GM19240 (cell line): ENCODE data around the gene KCNQ2.

ENCODE experiments used
- DNase-seq: peaks from one replicate; pipeline ENCODE4 v3.0.0; 2011; ENCODE audit warnings: low spot score; ENCODE audit not compliant: insufficient read length

KCNQ2 gene

DNA sequence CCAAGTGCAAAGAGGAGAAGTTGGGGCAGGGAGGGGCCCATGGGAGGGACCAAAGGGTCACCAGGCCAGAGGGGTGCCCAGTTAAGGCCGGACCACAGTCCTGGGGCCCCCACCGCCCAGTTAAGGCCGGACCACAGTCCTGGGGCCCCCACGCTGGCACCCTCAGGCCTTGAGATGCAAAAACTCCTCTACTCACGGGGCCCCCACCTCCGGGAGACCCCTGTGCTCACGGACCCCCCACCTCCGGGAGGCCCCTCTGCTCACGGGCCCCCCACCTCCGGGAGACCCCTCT, 16.9 kb downstream of the KCNQ2 start:
- no peak for DNase-seq

DNA sequence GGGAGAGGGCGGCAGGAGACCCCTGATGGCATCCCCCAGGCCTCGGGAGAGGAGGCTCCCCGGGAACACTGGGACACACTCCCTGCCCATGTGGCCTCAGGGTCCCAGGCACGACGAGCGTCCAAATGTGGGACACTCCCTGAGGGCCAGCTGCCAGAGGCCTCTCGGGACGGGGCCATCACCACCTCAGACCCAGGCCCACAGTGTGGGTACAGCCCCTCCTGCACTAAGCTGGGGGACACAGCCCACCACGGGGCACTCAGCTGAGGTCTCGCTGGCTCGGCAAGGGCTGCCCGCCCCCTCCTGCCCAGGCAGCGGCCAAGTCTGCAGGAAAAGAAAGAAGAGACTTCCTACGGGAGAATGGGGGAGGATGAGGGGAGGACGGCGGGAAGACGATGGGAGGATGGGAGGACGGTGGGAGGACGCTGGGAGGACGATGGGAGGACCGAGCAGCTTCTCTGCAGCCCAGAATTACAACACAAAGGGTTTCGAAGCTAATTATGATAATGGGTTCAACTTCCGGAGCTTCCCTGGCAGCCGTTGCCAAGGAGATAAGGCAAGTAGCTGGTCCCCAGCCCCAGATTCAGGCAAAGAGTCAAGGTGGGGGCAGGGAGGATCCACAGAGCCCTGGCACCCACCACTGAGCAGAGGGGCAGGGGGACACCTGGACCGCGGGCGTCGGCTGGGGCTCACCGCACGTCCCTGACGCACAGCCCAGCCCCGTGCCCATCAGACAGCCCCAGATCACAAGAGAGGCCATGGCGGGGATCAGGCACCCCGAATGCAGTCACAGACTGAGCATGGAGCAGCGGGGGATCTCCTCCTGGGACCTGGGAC, 17.5 kb downstream of the KCNQ2 start:
- no peak for DNase-seq

DNA sequence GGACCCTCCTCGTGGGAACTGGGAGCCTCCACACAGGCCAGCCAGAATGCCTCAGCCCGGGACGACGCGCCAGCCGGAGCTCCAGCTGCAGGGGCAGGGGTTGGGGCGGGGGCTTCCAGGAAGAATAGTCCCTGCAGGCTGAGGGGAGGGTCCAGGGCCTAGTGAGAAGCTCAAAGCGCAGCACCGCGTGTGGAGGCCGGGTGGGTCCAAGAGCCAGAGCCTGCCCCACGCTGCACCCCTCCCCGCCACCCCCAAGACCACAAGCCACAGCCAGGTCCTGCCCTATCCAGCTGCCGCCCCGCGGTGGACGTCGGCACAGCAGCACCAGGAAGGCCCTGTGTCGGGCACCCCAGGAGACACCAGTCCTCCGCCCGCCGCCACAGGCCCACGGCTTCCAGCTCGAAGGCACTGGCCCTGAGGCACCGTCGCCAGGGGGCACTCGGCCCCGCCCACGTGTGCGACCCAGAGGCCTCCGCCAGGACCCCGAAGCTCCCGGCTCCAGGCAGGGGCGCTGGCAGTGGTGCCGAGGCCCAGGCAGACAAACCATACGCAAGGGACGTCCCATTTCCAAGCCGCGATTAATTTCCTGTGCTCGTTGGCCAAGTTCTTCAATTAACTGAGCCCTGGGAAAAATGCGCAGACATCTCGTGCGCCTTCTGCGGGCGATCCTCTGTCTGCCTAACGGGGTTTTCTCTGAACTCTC, 19.5 kb downstream of the KCNQ2 start:
- DNase-seq = no peak

DNA sequence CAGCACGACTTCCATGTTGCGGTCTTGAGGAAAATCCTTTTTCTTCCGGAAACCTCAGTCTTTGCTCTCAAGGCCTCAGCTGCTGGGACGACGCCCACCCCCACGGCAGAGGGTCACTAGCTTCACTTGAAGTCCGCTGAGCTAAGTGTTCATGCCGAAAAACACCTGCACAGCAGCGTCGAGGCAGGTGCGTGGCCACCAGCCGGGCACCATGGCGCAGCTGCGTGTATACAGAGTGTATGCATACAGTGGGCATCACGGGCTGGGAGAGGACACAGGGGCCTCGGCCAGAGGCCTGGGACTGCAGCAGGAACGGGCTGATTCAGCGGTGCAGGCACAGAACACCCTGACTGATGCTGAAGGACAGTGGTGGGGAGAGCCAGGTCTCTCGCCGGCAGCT, 20.1 kb downstream of the KCNQ2 start:
- no peak for DNase-seq

DNA sequence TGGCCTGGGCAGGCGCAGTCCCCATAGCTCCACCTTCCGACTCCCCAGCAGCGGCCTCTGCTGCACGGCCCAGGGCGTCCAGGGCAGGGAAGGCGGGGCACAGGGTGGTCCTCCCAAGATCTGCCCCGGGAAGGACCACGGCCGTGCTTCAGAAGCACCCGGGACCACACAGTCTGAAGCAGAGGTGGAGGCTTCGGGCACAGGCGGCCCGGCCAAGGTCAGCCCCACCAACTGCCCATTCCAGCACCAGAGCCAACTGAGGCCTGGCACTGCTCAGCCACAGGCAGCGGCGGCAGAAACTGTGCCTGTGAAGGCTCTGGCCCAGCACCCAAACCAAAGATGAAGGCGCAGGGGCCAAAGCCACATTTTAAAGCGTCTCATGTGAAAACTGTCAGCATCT, 20.6 kb downstream of the KCNQ2 start:
- no peak for DNase-seq

DNA sequence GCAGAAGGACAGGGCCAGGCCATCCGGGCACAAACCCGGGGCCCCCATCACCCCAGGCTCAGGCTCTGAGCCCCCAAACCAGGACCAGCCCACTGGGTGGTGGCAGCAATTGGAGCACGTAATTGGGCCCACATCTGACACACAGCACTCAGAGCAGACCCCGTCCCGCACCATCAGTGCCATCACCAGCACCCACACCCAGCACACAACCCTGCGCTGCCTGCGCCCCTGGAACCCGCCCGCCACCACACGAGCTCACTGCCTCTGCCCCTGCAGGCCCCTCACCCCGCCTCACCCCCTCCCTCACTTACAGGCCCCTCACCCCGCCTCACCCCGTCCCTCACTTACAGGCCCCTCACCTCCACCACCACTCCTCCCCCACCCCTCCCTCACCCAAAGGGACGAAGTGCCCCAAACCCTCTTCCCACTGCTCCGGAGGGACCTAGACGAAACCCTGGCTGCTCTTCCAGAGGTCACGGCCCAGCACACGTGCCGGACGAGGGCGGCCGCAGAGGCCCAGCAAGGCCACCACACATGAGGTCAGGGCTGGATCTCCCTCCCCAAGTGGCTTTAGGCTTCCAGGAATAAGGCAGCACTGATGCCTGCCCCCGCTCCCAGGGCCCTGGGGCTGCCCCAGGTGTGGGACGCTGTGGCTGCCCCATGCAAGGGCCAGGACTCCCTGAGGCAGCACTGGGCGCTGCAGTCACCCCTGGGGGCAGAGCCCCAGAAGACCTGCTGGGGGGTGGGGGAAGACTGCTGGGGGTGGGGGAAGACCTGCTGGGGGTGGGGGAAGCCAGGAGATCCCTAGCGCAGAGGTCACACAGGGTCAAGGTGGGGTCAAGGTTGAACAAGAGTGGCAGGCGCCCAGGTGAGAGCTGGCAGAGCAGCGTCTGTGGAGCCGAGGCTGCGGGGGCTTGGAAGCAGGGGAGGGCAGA, 22.4 kb downstream of the KCNQ2 start:
- DNase-seq = no peak

DNA sequence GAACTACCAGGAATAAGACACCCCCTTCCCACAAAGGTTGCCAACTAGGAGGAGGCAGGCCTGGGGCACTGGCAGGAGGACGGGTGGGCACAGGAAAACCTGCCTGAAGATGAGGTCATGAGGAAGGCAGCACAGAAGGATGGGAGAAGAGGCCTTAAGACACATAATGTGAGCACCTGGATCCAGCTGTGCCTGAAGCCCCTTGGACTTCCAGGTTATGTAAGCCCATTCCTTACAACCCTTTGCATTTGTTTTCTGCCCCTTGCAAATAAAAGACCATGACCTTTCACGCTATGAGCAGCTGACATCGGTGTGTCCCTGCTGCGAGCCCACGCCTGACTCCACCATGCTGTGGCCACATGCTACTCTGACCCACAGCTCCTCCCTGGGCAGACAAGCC, 23.4 kb downstream of the KCNQ2 start:
- no peak for DNase-seq

DNA sequence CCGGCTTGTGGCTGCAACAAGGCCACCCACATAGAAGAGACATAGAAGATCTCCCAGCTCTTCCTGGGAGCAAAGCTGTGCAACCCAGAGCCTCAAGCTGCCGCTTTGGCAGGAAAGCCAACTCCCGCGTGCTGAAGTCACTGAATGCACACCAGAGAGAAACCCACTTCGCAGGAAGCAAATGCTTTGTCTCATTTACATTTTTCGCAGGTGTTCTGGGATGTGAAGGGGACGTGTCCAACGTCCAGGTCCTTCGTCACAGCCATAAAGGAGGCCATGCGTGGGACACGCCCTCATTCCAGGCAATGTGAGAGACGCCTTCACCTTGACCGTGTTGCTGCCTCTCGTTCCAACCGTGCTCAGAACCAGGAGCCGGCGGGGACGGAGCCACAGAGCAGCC, 24.4 kb downstream of the KCNQ2 start:
- no peak for DNase-seq

DNA sequence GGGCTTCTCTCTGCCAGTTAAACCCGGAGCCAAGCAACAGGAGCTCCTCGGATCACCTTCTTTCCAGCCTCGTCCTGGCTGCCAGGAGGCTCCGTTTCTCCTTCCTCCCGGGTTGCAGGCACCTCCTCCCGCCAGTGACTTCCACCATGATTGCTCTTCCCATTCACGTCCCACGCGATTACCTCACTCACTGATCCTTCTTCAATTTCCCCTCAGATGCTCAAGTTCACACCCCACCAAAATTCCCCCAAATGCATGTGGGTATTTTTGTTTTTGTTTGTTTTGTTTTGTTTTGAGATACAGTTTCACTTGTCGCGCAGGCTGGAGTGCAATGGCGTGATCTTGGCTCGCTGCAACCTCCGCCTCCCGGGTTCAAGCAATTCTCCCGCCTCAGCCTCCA, 25.1 kb downstream of the KCNQ2 start:
- DNase-seq = no peak

DNA sequence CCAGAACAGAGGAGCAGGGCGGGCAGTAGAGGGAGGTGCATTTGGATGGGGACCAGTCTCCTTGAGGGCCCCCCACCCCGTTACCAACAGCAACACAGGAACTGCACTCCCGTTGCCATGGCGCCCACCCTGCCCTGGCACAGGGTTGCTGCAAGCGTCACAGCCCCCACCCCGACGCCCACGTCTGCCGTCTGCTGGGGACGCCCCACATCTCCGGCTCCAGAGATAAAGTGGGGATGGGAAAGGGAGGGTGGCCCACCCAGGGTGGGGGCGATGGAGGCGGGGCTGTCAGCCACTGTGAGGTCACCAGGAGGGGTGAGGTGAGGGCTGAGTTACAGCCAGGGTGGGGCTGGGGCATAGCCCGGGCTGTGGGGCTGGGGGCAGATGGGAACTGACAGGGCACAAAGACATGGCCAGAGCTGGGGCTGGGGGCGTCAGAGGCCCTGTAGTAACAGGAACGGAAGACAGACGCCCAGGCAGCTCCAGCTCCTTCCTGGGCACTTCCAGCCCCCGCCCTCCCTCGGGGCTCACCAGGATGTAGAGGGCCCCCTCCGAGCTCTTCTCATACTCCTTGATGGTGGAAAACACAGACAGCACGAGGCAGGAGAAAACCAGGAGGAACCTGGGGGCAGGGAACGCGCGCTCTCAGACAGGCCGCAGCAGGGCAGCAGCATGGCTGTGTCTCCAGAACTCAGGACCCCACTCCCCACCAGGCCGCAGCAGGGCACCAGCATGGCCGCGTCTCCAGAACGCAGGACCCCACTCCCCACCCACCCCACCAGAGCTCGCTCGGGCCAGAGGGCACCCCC, 26.0 kb downstream of the KCNQ2 start:
- no peak for DNase-seq

DNA sequence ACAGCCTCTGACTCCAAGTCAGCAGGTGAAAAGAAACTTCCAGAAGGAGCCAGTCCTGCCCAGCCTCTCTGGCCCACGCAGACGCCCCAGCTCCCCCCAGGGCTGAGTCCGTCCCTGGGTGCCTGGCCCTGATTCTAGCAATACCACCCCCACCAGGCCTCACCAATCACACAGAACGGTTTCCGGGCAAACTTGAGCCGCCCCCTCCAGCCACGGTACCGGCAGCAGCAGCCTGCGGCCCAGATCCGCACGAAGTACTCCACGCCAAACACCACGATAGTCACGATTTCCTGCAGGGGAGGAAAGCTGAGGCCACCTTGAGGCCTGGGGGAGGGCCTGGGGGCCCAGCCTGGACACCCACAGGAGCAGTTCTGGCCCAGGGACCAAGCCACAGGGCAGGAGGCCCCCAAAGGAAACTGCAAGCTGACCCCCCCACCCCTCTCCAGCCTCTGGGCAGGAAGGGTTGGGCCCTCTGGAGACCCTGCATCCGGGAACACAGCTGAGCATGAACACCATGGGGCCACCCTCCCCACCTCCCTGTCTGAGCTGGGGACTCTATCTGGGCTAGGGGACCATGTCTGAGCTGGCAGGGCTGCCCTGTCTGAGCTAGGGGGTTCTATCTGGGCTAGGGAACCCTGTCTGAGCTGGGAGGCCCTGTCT, 27.2 kb downstream of the KCNQ2 start:
- DNase-seq = no peak

DNA sequence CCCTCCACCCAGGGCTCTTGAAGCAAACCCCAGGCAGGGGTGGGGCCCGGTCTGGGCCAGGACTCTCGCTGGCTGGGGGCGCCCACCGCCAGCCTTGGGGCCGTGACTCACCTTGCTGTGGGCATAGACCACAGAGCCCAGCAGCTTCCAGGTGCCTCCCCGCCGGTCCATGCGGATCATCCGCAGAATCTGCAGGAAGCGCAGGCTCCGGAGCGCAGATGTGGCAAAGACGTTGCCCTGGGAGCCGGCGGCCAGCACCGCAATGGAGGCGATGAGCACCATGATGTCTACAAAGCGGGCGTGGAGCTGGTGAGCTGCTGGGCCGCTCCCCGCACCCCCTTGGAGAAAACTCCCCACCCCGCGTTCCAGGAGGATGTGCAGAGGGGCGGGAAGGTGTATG, 27.9 kb downstream of the KCNQ2 start:
- no peak for DNase-seq

DNA sequence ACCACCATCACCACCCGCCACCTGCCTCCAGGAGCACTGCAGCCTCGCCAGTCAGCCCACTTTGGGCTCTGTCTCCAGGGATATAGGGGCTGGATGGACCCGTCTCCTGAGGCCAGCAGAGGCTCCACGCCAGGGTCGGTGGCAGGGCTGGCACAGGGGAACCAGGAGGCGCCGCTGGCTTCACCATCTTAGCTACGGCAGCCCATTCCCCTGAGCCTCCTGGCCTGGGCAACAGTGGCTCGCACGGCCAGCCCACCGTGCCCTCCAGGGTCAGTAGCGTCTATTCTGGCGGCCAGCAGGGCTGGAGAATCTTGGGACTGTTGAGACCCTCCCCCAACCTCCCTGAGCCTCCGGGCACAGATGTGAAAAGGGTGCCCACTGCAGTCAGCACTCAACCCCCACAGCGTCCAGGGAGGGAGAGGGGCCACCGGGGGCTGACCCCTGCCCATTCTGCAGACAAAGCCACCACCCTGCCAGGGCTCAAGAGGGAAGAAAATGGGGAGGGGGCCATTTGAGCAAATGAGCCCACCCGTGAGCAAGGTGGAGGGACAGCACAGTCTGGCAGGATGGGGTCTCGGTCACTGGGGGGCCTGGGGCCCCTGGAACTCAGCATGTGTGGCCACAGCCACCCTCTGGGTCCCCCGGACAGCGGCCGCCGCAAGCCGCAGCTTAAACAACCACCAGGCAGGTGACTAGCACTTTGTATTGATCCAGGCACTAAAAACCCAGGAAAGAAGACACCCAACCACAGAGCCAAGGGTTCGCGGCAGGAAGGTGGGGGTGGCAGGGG, 28.7 kb downstream of the KCNQ2 start:
- no peak for DNase-seq

DNA sequence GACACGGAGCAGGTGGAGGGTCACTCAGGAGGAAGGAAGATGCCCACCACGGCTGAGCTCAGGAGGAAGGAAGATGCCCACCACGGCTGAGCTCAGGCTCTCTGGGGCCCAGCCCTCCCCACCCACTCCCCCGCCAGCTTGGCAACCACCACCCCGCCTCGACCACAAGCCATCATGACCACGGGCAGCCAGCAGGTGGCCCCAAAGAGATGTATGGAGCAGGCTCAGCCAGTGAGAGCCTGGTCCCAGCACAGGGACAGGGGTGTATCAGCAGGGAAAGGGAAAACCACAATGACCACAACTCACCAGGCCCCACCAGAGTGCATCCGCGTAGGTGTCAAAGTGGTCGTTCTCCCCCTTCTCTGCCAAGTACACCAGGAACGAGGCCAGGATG, 30.4 kb downstream of the KCNQ2 start:
- peak; percentile 72 for DNase-seq

DNA sequence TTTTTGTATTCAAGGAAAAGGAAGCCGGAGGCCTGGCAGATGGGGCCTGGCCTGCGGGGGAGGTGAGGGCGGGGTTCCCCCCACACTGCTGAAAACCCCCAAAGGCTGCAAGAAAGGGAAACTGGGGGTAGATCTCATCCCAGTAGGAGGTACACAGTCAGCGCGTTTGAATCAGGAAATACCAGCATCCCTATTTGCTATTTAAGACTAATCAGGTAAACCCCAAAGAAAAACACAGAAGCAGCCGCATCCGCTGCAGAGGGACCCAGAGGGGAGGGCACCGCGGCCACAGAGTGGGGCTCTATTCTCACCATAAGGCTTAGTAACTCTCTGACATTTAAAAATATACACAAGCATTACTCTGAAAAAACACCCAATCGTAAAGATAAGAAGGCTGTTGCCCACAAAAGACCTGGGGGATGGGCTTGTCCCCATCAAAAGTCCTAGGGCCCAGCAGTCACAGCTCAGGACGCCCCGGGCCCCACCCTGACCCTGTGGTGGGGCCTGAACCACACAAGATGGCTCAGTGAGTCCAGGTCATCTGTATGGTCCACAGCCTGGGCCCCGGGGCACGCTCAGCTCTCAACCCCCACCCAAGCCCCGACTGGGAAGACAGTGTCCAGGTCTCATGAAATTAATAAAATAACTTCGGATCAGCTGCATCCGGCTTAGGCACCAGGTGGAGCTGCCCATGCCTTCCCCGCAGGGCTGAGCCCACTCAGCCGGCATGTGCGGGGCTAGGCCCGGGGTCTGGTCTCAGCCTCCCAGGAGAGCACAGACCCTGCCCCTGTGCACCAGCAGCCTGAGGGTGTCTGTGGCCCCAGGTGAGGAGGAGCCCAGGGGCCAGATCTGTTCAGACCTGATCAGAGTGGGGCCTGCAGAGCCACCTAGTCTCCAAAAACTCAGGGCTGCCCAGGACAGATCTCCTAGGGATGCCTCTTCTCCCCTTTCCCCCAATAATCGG, 31.0 kb downstream of the KCNQ2 start:
- DNase-seq = no peak

DNA sequence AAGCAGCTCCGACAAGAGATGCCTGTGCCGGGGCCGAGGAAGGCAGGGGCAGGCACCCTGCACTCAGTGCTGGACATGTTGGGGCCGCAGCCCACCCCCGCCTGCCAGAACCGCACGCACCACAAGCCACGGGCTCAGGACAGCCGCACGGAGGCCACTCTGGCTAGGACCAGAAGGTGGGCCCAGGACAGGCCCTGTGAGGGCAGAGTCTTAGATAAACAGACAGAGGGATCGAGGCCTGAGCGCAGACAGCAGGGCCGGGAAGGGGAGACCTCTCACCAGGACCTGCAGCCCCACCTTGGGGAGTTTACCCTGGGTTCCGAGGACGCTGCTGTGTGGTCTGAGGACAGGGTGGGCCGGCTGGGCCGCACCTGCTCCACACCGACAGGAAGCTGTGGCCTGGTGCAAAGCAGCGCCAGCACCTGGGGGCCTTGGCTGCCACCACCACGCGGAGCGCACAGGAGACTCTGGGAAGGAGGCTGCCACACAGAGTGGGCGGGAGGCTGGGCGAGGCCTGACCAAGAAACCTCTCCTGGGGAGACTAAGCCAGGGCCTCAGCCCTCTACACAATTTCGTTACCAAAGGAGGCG, 32.0 kb downstream of the KCNQ2 start:
- DNase-seq = no peak

DNA sequence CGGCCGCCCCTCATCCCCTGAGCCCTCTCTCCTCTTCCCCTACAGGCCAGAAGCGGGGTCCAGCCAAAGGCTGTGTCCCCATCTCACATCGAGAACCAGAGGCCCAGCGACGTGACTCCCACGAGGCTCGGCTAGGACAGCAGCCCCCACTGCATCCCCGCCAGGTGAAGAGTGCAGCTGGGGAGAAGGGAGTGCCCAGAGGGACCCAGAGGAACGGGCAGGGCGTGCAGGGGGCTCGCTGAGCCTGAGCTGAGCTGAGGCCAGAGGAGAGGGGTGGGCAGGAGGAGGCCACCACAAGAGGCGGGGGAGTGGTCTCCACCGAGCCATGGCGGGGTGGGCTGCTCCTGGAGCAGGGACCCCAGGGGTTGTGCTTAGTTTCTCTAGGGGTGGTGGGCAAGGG, 32.6 kb downstream of the KCNQ2 start:
- no peak for DNase-seq

DNA sequence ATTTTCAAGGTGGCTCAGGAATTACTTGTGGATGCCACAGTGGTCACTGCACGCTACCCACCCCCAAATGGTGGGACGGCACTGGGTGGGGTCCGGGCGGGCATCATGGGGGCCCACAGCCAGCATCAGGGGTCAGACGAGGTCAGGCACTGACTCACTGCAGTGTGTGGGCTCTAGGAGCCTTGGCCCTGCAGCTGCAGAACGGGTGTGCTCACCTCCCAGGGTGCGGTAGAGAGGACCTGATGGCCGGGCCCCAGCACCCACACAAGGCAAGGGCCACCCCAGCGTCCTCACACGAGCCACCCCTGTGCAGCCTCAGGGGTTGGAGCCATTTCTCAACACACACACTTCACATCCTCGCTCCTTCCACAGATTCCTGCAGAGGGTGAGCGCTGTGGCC, 34.3 kb downstream of the KCNQ2 start:
- DNase-seq = no peak
